Left lung (tissue), 10 donors: ENCODE measurements around the gene CIRBP. TPM values are rescaled to one million over a fixed set of nuclear protein-coding genes. Genes with fewer than 3 reads are reported as not detected.

Experiments
- ATAC-seq: fragments of 200-7000 bp; cut with Tn5 transposase; one replicate; pipeline ENCODE4 v1.9.1; 2020; ENCODE audit warnings: moderate library complexity
- DNase-seq, 4 donors: peaks; one replicate each; pipeline ENCODE4 v3.0.0-alpha.2; 2013 to 2020
- H3K27ac ChIP-seq, 2 donors: fragments of 200-600 bp; sonication (generic) in 1 of 2; one replicate each; pipeline versions ENCODE4 v1.5.0 to v1.8.0; 2020 to 2021
- H3K27me3 ChIP-seq, 2 donors: fragments of 200-600 bp; sonication (generic) in 1 of 2; one replicate each; pipeline versions ENCODE4 v1.5.0 to v1.8.0; 2020 to 2021
- H3K36me3 ChIP-seq, 2 donors: fragments of 200-600 bp; sonication (generic) in 1 of 2; one replicate each; pipeline versions ENCODE4 v1.5.0 to v1.8.0; 2020 to 2021
- H3K4me1 ChIP-seq, 2 donors: fragments of 200-600 bp; one replicate each; pipeline ENCODE4 v1.8.0; 2021
- H3K4me3 ChIP-seq, 2 donors: fragments of 200-600 bp; sonication (generic) in 1 of 2; one replicate each; pipeline versions ENCODE4 v1.5.0 to v1.8.0; 2020 to 2021; ENCODE audit warnings: mild to moderate bottlenecking in 1 of 2
- H3K9me3 ChIP-seq, 2 donors: fragments of 200-600 bp; sonication (generic) in 1 of 2; one replicate each; pipeline versions ENCODE4 v1.5.0 to v1.8.0; 2020 to 2021
- CTCF ChIP-seq, 2 donors: fragments of 200-600 bp; sonication (generic) in 1 of 2; IDR thresholded peaks; one replicate each; pipeline versions ENCODE4 v1.5.0 to v1.8.0; 2021; ENCODE audit warnings: antibody characterized with exemption in 2 of 2
- intact Hi-C, 2 donors: fragments of 100-400 bp; cut with DNase I; formaldehyde crosslinking; loops; one replicate each; pipeline versions ENCODE4 v1.11.2 to v1.14.2; 2022
- polyA plus RNA-seq, 6 donors: library from polyadenylated mRNA; unstranded; fragments of 120-200 nt; gene quantifications; one replicate each; pipeline ENCODE4 v1.2.1, GENCODE V29; 2013; ENCODE audit not compliant: insufficient read length in 6 of 6
- total RNA-seq, 2 donors: library from RNA; stranded (reverse); fragmentation: NEBNext Ultra II Directional; extraction: Animal tissue kit (Norgen Biotek cat#: 25700); gene quantifications; one replicate each; pipeline ENCODE4 v1.2.1, GENCODE V29; 2021
- donor health status: DM: no; HTN: yes; CAD: no.
- donor health status: DM: no; HTN: no; CAD: no.

Gene CIRBP
- total and polyA plus RNA-seq, 8 donors, result 220 to 1,079 (median 949) TPM

- Histone ChIP-seq H3K36me3 (peaks cover 0 to 22% of the 10 kb centered on the region in 2 donors), H3K4me1 (peaks cover 26 to 61% of the 10 kb centered on the region in 2 donors), H3K27me3 (no peaks in the 10 kb centered on the region), H3K27ac (peak overlapping the region; percentile 98 to 99), H3K9me3 (no peaks in the 10 kb centered on the region), H3K4me3 (peak overlapping the region in 1 of 2 donors; percentile 99)
- no peak for TF ChIP-seq CTCF (IDR thresholded peaks at IDR 0.05)
- intact Hi-C loops, result no loop called here
- DNase-seq, result no peak
- ATAC-seq, result no peak
Observed at GRCh38 chr19:1247748-1248138, 21.4 kb upstream of the CIRBP start.

- ATAC-seq (peak; percentile 35), DNase-seq (peak in 3 of 4 donors; percentile 87 to 96 (median 89))
- H3K4me1 ChIP-seq, result peaks cover 23 to 57% of the 10 kb centered on the region in 2 donors
- H3K36me3 ChIP-seq, result peaks cover 0 to 22% of the 10 kb centered on the region in 2 donors
- H3K4me3 ChIP-seq, result peak within 1 kb of the TSS; percentile 71 to 99
- intact Hi-C loops, result no loop called here
- H3K9me3 ChIP-seq, result no peaks in the 10 kb centered on the region
- TF ChIP-seq CTCF (IDR thresholded peaks at IDR 0.05), result peak in 1 of 2 donors; percentile 19
- H3K27ac ChIP-seq, result peak within 1 kb of the TSS; percentile 98 to 99
- H3K27me3 ChIP-seq, result no peaks in the 10 kb centered on the region
Observed at GRCh38 chr19:1248139-1248785, 20.9 kb upstream of the CIRBP start, which contains the start of gene MIDN. Gene MIDN (plus strand): TSS chr19:1248583. CDS start chr19:1250297, 1,714 bp downstream.

- Histone ChIP-seq H3K36me3 (peaks cover 0 to 28% of the 10 kb centered on the region in 2 donors), H3K9me3 (no peaks in the 10 kb centered on the region), H3K27ac (peak overlapping the region; percentile 98 to 99), H3K4me3 (peak overlapping the region; percentile 71 to 99), H3K27me3 (no peaks in the 10 kb centered on the region), H3K4me1 (peaks cover 24 to 57% of the 10 kb centered on the region in 2 donors)
- ATAC-seq (peak; percentile 10), DNase-seq (peak in 3 of 4 donors; percentile 86 to 95 (median 88))
- intact Hi-C loops, result no loop called here
- TF ChIP-seq CTCF (IDR thresholded peaks at IDR 0.05), result peak; percentile 75 to 79
Observed at GRCh38 chr19:1248786-1249297, 20.3 kb upstream of the CIRBP start.

GRCh38 chr19:1249298-1249989 is 19.7 kb upstream of the CIRBP start:
- intact Hi-C loops, result no loop called here
- no peaks in the 10 kb centered on the region for H3K9me3 ChIP-seq
- TF ChIP-seq CTCF (IDR thresholded peaks at IDR 0.05), result no peak
- ATAC-seq, result peak; percentile 18
- H3K4me3 ChIP-seq, result peak overlapping the region; percentile 78 to 99
- DNase-seq, result peak; percentile 93 to 98 (median 96)
- H3K27ac ChIP-seq, result peak overlapping the region; percentile 98 to 99
- H3K27me3 ChIP-seq, result no peaks in the 10 kb centered on the region
- peaks cover 22 to 57% of the 10 kb centered on the region in 2 donors for H3K4me1 ChIP-seq
- peaks cover 0 to 34% of the 10 kb centered on the region in 2 donors for H3K36me3 ChIP-seq

- H3K4me1 ChIP-seq, result peaks cover 17 to 57% of the 10 kb centered on the region in 2 donors
- no peak for DNase-seq
- H3K36me3 ChIP-seq, result peaks cover under 1 to 39% of the 10 kb centered on the region in 2 donors
- H3K27ac ChIP-seq, result peak overlapping the region; percentile 97 to 99
- H3K27me3 ChIP-seq, result no peaks in the 10 kb centered on the region
- no peaks in the 10 kb centered on the region for H3K9me3 ChIP-seq
- no peak for TF ChIP-seq CTCF (IDR thresholded peaks at IDR 0.05)
- no peak for ATAC-seq
- H3K4me3 ChIP-seq, result peak overlapping the region; percentile 78 to 99
- intact Hi-C loops, result no loop called here
Observed at GRCh38 chr19:1249990-1250436, 19.1 kb upstream of the CIRBP start.
